Naive thymus-derived CD8-positive, alpha-beta T cell (primary cell): Measurements from ENCODE around the gene MAN1A1. TPM values are rescaled to one million over a fixed set of nuclear protein-coding genes. Genes with fewer than 3 reads are reported as not detected.
A peak's percentile ranks its signal among the peaks of the same experiment; 100 is the strongest.

Experiments
- ATAC-seq, 2 donors: fragments of 150-1000 bp; cut with Tn5 transposase in 1 of 2; sonication (Bioruptor Pico), chemical (Tn5 transposase) in 1 of 2; 1 replicate in 1 of 2; 2 replicates in 1 of 2; pipeline ENCODE4 v1.10.0; 2021; ENCODE audit warnings: mild to moderate bottlenecking in 2 of 2, moderate library complexity in 2 of 2
- POLR2A ChIA-PET: fragments of 350-600 bp; sonication (Branson Sonifier 250); formaldehyde crosslinking; loops from one replicate; lab custom pipeline; 2021; ENCODE audit warnings: antibody characterized with exemption; lab: Charles Lee
- DNase-seq, 10 donors: peaks; one replicate each; pipeline versions ENCODE4 v3.0.0 to v3.0.0-alpha.2; 2020 to 2022
- H3K27ac Mint-ChIP-seq, 10 donors: one replicate each; pipeline ENCODE4 v1.8.0; 2020 to 2022; ENCODE audit warnings: mild to moderate bottlenecking in 10 of 10, mixed read lengths in 10 of 10, moderate library complexity in 4 of 10, inconsistent platforms in 1 of 10
- H3K27me3 Mint-ChIP-seq, 5 donors: one replicate each; pipeline ENCODE4 v1.8.0; 2021 to 2022; ENCODE audit warnings: mixed read lengths in 5 of 5
- H3K36me3 Mint-ChIP-seq, 3 donors: one replicate each; pipeline ENCODE4 v1.8.0; 2020 to 2022; ENCODE audit warnings: mixed read lengths in 3 of 3, mild to moderate bottlenecking in 2 of 3, inconsistent platforms in 1 of 3
- H3K4me1 Mint-ChIP-seq, 4 donors: one replicate each; pipeline ENCODE4 v1.8.0; 2021 to 2022; ENCODE audit warnings: mixed read lengths in 4 of 4
- H3K4me3 Mint-ChIP-seq, 10 donors: one replicate each; pipeline ENCODE4 v1.8.0; 2020 to 2022; ENCODE audit warnings: mild to moderate bottlenecking in 10 of 10, mixed read lengths in 10 of 10, moderate library complexity in 6 of 10, inconsistent platforms in 1 of 10
- H3K9me3 Mint-ChIP-seq, 9 donors: one replicate each; pipeline ENCODE4 v1.8.0; 2020 to 2022; ENCODE audit warnings: mixed read lengths in 9 of 9, mild to moderate bottlenecking in 3 of 9, inconsistent platforms in 1 of 9, moderate library complexity in 1 of 9
- polyA plus RNA-seq, 3 donors: library from polyadenylated mRNA; unstranded; fragments of 300-500 nt; fragmentation: Illumina TruSeq; gene quantifications; one replicate each; pipeline ENCODE4 v1.2.3, GENCODE V29; 2021
- total RNA-seq, 8 experiments: library from RNA in 2 of 8; stranded (reverse) in 2 of 8; gene quantifications; one replicate each; pipeline ENCODE4 v1.2.3 and lab custom pipeline; 2021 to 2026

The MAN1A1 gene
- total and polyA plus RNA-seq, 5 experiments from 2014 or later = 6.1 to 17.9 (median 8.6) TPM

DNA sequence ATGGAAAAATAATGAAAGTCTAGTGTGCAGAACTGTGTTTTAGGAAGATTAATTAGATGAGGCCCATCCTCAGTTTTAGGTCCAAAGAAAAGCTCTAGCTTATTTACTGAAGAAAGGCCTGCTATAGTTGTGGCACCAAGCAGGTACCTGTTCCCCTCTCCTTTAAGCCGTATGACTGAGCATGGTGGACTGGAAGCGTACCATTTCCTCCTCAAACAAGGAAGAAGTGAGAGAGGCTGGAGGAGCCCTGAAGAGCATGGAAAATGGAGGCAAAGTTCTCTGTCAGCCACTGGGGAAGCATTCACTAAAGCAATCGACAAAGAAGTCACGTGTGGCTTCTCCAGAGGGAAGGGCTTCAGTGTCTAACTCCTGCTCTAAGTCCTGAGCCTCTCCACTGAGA lies 100.2 kb downstream of the MAN1A1 start:
- Mint-ChIP-seq H3K9me3 (no peaks in the 10 kb centered on the region), H3K27ac (peak overlapping the region in 1 of 10 donors; percentile 1), H3K4me1 (no peaks in the 10 kb centered on the region), H3K27me3 (no peaks in the 10 kb centered on the region), H3K4me3 (no peak overlapping the region), H3K36me3 (peaks cover 0 to 22% (median 20%) of the 10 kb centered on the region in 3 donors)
- DNase-seq (no peak), ATAC-seq (no peak)
- POLR2A ChIA-PET = no interaction called here

DNA sequence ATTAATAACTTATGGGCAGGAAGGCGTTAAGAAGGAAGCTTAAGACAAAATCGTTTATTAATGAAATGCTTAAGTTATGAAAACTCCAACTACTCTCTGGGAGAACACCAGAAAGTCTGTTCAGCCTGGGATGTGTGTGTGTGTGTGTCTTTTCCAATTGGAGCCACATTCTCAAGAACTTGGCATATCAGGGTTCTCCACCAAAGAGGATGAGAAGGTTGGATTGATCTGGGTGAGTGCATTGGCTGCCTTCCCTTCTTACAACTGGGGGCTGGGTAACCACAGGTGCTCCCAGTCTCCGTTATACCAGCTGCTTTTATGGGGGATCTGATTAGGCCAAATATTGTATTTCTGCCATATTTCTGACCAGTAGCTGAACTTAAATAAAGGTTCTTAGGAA lies 102.1 kb downstream of the MAN1A1 start:
- no peak overlapping the region for H3K4me3 Mint-ChIP-seq
- no peaks in the 10 kb centered on the region for H3K27me3 Mint-ChIP-seq
- no peak overlapping the region for H3K27ac Mint-ChIP-seq
- H3K4me1 Mint-ChIP-seq = no peaks in the 10 kb centered on the region
- H3K9me3 Mint-ChIP-seq = no peaks in the 10 kb centered on the region
- ATAC-seq = no peak
- POLR2A ChIA-PET = no interaction called here
- H3K36me3 Mint-ChIP-seq = peaks cover 0 to 22% (median 22%) of the 10 kb centered on the region in 3 donors
- no peak for DNase-seq

DNA sequence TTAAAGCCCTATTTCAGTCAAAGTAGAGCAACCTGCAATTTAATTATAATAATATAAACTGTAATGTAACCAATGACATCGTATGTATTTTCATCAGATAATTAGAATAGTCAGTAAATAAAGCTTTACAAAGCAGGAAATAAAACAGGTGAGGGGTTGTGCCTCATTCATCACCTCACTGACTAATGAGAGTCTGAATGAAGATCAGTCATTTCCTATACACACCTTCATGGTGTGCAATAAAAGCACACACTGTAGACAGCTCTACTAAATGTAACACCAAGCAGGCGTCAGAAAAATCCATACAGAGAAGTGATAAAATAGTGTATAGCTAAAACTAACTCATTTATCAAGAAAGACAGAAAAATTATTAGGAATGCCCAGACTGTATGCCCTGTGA lies 105.9 kb downstream of the MAN1A1 start:
- Mint-ChIP-seq H3K4me3 (no peak overlapping the region), H3K27ac (no peak overlapping the region), H3K36me3 (peaks cover 0 to 18% (median 16%) of the 10 kb centered on the region in 3 donors), H3K4me1 (no peaks in the 10 kb centered on the region), H3K9me3 (no peaks in the 10 kb centered on the region), H3K27me3 (no peaks in the 10 kb centered on the region)
- POLR2A ChIA-PET = no interaction called here
- no peak for DNase-seq
- no peak for ATAC-seq

DNA sequence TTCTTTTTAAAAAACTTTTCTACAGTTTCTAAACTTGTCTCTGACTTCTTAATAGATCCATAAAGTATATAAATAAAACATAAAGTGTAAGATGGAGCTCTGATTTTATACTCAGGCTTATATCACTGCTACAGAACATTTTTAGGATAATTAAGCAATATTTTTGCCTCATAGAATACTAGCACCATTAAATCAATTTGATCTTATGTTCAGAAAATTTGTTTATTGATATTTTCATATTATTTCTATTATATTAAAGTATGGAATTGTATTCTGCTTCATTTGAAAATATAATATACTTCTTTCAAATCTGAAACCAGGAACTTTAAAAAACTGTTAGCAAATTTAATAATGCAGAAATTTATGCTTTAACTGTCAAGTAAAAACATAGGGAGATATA lies 106.5 kb downstream of the MAN1A1 start:
- no peak for DNase-seq
- Mint-ChIP-seq H3K9me3 (no peaks in the 10 kb centered on the region), H3K36me3 (peaks cover 0 to 18% (median 16%) of the 10 kb centered on the region in 3 donors), H3K4me3 (no peak overlapping the region), H3K27ac (no peak overlapping the region), H3K27me3 (no peaks in the 10 kb centered on the region), H3K4me1 (no peaks in the 10 kb centered on the region)
- POLR2A ChIA-PET = no interaction called here
- ATAC-seq = no peak

DNA sequence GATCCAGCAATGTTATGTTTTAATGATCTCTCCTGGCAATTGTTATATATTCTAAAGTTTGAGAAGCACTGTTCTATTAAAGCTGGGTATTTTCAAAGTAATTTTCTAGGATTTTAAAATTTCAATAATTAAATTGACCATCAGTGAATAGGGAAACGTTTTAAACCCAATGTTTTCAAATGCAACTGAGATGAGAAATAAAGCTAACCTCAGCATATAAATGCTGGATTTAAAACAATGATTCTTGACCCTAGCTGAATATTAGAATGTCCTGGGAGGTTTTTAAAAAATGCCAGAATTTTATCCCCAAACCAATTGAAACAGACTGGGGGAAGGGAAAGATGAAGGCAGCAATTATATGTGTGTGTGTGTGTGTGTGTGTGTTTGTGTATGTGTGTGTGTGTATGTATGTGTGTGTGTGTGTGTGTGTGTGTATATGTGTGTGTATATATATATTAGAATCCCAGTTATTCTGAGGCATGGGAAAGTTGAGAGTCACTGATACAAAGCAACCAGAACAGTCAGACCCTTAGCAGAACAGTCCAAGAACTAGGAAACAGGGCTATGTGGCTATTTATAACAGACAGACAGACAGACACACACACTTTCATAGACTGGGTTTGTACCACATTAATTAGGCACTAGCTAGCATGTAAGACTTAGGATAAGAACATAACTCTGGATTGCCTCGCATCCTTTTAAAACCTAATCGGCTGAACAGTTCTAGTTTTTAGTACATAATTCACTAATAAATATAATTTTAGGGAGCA lies 107.8 kb downstream of the MAN1A1 start:
- H3K27ac Mint-ChIP-seq = no peak overlapping the region

DNA sequence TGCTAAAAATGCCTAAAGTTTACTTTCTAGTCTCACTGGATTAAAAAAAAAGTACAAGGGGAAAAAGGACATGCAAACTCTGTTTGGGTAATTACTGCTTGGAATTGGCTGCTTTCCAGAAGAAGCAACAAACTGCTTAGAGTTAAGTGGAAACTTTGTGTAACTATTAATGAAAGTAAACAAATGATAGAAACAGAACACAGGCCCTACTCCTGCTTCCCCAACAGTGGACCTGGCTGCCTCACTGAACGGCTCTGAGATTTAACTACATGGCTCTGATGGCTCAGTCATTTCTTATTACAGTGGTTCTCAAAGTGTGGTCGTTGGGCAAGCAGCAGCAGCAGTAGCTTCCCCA lies 108.5 kb downstream of the MAN1A1 start:
- no peak overlapping the region for H3K27ac Mint-ChIP-seq
- POLR2A ChIA-PET = no interaction called here
- H3K4me1 Mint-ChIP-seq = peaks cover 0 to 2% (median 0%) of the 10 kb centered on the region in 4 donors
- H3K27me3 Mint-ChIP-seq = no peaks in the 10 kb centered on the region
- H3K36me3 Mint-ChIP-seq = peaks cover 9 to 16% (median 15%) of the 10 kb centered on the region in 3 donors
- peaks cover 0 to 3% (median 0%) of the 10 kb centered on the region in 9 donors for H3K9me3 Mint-ChIP-seq
- ATAC-seq (no peak), DNase-seq (no peak)
- H3K4me3 Mint-ChIP-seq = no peak overlapping the region

More for the DNA sequence above, 107.8 kb downstream of the MAN1A1 start:
- Mint-ChIP-seq H3K4me1 (peaks cover 0 to 2% (median 0%) of the 10 kb centered on the region in 4 donors), H3K4me3 (no peak overlapping the region), H3K27me3 (no peaks in the 10 kb centered on the region), H3K9me3 (peaks cover 0 to 3% (median 0%) of the 10 kb centered on the region in 9 donors), H3K36me3 (peaks cover 8 to 17% (median 16%) of the 10 kb centered on the region in 3 donors)
- ATAC-seq (no peak), DNase-seq (no peak)
- POLR2A ChIA-PET = no interaction called here

DNA sequence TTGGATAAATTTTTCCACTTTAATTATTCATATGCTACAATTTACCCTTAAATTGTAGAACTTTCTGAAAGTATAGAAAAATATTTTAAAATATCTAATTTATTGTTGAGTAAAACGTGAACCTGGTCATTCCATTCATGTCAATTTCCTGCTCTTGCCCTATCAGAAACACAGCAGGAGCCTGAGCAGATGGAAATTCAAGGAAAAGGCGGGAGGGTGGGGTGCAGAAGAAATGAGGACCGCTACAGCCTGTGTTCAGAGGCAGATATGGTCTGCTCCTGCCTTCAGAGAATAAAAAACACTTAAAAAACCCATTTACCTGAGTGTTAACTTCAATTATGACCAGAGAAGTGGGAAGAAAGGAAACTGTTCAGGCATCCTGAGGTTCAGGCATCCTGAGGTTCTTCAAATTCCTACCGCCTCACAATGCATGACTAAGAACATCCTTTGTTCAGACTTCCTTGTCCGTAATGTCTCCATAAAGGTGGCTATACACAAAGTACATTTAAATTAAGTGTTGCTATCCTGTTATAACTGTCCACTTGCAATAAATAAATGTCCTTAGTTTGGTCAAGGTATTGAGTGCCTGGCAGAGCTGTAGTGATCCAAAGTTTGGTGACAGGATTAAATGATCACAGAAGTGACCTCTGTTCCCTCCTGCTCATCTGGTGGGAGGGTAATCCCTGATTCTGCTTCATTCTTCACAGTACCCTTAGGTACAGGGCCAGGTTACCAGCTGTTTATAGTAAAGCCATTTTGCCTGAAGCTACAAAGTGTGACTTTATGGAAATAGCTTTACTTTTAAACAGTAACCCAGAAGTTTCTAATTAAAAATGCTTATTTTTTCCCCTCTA lies 109.1 kb downstream of the MAN1A1 start:
- no peak overlapping the region for H3K27ac Mint-ChIP-seq
- ATAC-seq (no peak), DNase-seq (no peak)
- H3K36me3 Mint-ChIP-seq = peaks cover 9 to 19% (median 16%) of the 10 kb centered on the region in 3 donors
- peaks cover 0 to 3% (median 0%) of the 10 kb centered on the region in 9 donors for H3K9me3 Mint-ChIP-seq
- peaks cover 0 to 2% (median 0%) of the 10 kb centered on the region in 4 donors for H3K4me1 Mint-ChIP-seq
- no peak overlapping the region for H3K4me3 Mint-ChIP-seq
- no peaks in the 10 kb centered on the region for H3K27me3 Mint-ChIP-seq
- POLR2A ChIA-PET = no interaction called here

DNA sequence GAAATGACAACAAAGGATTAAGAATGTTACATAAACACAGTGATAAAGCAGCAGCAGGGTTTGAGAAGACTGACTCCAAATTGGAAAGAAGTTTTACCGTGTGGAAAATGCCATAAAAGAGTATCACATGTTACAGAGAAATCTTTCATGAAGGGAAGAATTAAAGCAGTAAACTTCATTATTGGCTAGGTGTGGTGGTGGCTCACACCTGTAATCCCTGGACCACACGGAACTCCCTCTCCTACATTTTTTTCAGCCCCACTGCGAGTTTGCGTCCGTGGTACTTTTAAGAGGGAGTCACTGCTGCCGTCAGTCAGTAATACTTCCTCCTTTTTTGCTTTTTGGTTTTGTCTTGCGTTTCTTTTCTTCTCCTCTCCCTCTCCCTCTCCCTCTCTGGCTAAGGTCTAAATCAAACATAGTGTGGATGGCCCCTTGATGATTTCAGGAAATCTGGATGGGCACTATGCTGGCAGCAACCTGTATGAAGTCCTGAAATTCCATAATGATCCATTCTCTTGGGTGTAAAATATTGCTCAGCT lies 112.3 kb downstream of the MAN1A1 start:
- DNase-seq (no peak), ATAC-seq (no peak)
- H3K4me1 Mint-ChIP-seq = peaks cover 0 to 2% (median 0%) of the 10 kb centered on the region in 4 donors
- H3K4me3 Mint-ChIP-seq = no peak overlapping the region
- peaks cover 0 to 3% (median 0%) of the 10 kb centered on the region in 9 donors for H3K9me3 Mint-ChIP-seq
- H3K36me3 Mint-ChIP-seq = peaks cover 9 to 23% (median 17%) of the 10 kb centered on the region in 3 donors
- POLR2A ChIA-PET = no interaction called here
- no peaks in the 10 kb centered on the region for H3K27me3 Mint-ChIP-seq
- H3K27ac Mint-ChIP-seq = no peak overlapping the region

DNA sequence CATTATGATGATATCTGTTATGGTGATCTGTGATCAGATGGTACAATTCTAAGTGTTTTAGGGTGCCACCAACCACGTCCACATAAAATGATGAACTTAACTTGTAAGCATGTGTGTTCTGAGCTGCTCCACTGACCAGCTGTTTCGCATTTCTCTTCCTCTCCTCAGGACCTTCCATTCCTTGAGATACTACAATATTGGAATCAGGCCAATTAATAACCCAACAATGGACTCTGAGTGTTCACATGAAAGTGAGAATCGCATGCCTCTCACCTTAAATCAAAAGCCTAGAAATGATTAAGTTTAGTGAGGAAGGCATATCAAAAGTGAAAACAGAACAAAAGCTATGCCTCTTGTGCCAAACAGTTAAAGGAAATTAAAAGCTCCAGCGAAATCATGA lies 114.6 kb downstream of the MAN1A1 start:
- no peaks in the 10 kb centered on the region for H3K27me3 Mint-ChIP-seq
- DNase-seq (no peak), ATAC-seq (no peak)
- peaks cover 0 to 3% (median 0%) of the 10 kb centered on the region in 9 donors for H3K9me3 Mint-ChIP-seq
- peaks cover 9 to 32% (median 26%) of the 10 kb centered on the region in 3 donors for H3K36me3 Mint-ChIP-seq
- no peak overlapping the region for H3K4me3 Mint-ChIP-seq
- POLR2A ChIA-PET = no interaction called here
- H3K27ac Mint-ChIP-seq = no peak overlapping the region
- peaks cover 0 to 4% (median under 1%) of the 10 kb centered on the region in 4 donors for H3K4me1 Mint-ChIP-seq

DNA sequence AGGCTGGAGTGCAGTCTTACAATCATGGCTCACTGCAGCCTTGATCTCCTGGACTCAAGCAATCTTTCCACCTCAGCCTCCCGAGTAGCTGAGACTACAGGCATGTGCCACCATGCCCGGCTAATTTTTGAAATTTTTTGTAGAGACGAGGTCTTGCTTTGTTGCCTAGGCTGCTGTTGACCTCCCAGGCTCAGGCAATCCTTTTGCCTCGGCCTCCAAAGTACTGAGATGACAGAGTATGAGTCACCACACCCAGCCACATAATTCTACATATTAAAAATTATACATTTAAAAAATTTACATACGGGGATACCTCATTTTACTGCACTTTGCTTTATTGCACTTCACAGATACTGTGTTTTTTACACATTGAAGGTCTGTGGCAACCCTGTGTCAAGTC lies 115.1 kb downstream of the MAN1A1 start:
- peaks cover 0 to 3% (median 0%) of the 10 kb centered on the region in 9 donors for H3K9me3 Mint-ChIP-seq
- no peak for ATAC-seq
- peaks cover 0 to 4% (median under 1%) of the 10 kb centered on the region in 4 donors for H3K4me1 Mint-ChIP-seq
- H3K4me3 Mint-ChIP-seq = no peak overlapping the region
- no peak overlapping the region for H3K27ac Mint-ChIP-seq
- peaks cover 9 to 32% (median 26%) of the 10 kb centered on the region in 3 donors for H3K36me3 Mint-ChIP-seq
- POLR2A ChIA-PET = no interaction called here
- DNase-seq = no peak
- H3K27me3 Mint-ChIP-seq = no peaks in the 10 kb centered on the region

DNA sequence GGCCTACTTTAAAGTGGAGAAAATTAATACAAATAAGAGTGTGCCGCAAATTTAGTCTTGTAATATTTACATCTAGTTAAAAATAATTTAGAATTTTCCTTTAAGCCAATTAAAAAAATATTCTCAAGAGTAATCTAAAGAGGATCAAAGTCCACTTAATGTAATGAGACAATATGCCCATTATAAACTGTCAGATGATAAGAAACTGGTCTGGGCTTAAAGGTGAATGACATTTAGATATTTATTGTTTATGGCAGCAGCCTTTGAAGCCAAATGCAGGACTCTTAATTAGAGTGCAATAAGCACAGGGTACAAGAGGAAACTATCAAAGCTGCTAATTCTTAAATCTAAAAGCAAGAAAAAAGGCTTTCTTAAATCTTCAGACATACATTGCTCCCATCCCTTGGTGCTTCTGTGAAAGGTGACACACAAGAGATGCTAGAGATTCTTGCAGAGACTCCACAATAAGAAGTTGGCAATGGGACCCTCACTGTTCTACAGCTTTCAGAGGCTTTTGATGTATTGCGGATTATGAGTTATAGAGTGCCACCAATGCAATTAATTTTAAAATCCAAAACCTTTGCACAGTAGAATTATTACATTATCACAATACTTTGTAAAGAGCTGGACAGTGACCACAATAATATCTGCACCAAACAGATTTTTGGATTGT lies 116.1 kb downstream of the MAN1A1 start:
- ATAC-seq (no peak), DNase-seq (no peak)
- peaks cover 9 to 32% (median 26%) of the 10 kb centered on the region in 3 donors for H3K36me3 Mint-ChIP-seq
- H3K9me3 Mint-ChIP-seq = peaks cover 0 to 3% (median 0%) of the 10 kb centered on the region in 9 donors
- no peak overlapping the region for H3K27ac Mint-ChIP-seq
- peaks cover 0 to 4% (median under 1%) of the 10 kb centered on the region in 4 donors for H3K4me1 Mint-ChIP-seq
- H3K4me3 Mint-ChIP-seq = no peak overlapping the region
- no peaks in the 10 kb centered on the region for H3K27me3 Mint-ChIP-seq
- POLR2A ChIA-PET = no interaction called here

DNA sequence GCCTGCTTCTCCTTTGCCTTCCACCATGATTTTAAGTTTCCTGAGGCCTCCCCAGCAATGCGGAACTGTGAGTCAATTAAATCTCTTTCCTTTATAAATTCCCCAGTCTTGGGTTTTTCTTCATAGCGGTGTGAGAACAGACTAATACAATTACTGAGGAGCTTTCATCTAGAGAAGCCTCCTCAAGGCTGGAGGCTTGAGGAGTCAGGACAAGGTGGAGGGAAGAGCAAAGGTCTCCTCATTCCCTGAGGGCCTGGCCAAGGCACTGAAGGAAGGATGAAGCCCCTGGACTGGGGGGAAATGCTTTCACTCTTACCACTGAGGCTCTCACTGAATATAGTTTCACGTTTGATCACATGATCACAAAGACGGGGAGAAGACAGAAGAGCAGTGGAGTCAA lies 118.2 kb downstream of the MAN1A1 start:
- DNase-seq (no peak), ATAC-seq (no peak)
- POLR2A ChIA-PET = no interaction called here
- Mint-ChIP-seq H3K4me1 (peaks cover 0 to 4% (median 0%) of the 10 kb centered on the region in 4 donors), H3K27me3 (no peaks in the 10 kb centered on the region), H3K4me3 (no peak overlapping the region), H3K9me3 (peaks cover 0 to 2% (median 0%) of the 10 kb centered on the region in 9 donors), H3K36me3 (peaks cover 0 to 27% (median 20%) of the 10 kb centered on the region in 3 donors), H3K27ac (no peak overlapping the region)
